NCI-H748 (cell line): Measurements from ENCODE around the gene CTNND2.
"Not testable (repeated sequence)": the region's sequence is repeated elsewhere in the genome, so short reads cannot be mapped to it uniquely, and the experiment has no call there.

Experiments used
- DNase-seq: peaks from one replicate; lab custom pipeline; 2025; ENCODE audit not compliant: unreplicated experiment; lab: John Stamatoyannopoulos, UW

The CTNND2 gene

DNA sequence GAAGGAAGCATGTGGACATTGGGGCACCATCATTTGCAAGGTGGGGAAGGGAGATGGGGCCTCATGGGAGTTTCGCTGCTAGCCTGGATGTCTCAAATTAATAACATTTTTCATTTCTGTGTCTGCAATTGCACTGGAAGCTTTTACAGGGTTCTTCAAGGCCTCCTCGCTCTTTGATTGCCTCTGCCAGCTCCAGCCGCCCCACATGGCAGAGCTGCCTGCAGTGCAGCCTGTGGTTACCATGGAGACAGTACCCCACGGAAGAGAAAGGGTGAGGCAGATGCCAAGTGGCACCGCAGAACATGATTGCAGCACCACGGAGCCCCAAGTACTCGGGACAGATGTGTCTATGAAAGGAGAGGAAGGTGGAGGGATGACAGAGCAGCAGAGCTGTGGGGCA, 25.4 kb downstream of the CTNND2 start:
- peak; percentile 54 for DNase-seq

DNA sequence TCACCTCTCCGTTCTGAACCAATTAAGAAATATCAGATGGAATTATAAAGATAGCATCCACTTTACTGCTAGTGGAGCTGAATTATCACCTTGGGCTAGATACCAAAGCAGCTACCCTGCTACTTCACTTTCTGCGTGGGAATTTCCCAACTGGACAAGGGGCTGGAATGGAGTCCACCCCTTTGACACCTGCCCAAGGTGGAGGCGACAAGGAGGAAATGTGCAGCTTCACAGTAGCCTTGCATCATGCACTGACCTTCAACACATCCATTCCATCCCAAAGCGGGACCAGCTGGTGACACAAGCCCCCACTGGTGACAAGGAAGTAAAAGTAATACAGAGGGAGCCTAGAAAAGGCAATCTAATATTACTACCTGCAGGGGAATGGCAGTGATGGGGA, 30.7 kb downstream of the CTNND2 start:
- no peak for DNase-seq

DNA sequence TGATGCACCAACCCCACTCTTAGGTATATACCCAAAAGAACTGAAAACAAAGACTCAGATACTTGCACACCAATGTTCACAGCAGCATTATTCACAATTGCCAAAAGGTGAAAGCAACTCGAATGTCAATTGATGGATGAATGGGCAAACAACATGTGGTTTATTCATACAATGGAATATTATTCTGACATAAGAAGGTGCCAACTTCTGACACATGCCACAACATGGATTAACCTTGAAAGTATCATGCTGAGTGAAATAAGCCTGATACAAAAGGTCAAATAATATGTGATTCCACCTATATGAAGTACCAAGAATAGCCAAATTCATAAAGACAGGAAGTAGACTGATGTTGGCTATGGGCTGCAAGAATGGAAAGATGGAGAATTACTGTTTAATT, 35.0 kb downstream of the CTNND2 start:
- no peak for DNase-seq

DNA sequence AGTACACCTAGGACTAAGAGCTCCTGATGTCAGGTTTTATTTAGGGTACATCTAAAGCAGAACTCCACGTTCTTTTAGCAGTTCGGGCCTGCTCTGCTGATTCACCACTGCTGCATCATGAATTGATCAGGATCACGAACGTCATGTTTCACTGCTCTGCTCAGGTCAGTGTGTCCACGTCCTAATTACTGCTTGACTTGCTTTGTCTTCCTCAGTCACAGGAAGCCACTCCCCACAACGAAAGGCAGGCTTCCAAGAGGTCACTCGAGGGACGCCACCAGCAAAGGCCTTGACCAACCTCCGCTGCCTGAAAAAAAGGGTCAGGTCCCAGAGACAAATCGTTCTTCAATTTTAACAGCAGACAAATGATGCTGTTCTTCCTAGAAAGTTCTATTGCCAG, 40.3 kb downstream of the CTNND2 start:
- no peak for DNase-seq

DNA sequence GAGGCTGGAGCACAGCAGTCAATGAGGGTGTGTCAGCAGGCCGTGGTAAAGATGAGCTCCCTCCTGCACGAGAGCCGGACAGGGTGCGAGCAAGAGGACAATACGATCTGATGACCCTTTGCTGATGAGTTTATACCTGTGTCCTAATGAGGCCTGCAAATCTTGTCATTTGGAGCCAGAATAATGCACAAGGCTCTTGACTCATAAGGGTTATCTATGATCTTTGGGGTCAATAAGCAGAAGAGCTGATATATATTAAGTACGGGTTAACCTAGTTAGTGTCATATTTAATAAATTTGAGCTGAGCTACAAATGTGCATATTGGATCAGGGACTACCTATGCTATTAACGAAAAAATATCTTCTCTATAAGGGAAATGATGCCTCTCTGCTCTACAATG, 46.9 kb downstream of the CTNND2 start:
- DNase-seq: no peak

DNA sequence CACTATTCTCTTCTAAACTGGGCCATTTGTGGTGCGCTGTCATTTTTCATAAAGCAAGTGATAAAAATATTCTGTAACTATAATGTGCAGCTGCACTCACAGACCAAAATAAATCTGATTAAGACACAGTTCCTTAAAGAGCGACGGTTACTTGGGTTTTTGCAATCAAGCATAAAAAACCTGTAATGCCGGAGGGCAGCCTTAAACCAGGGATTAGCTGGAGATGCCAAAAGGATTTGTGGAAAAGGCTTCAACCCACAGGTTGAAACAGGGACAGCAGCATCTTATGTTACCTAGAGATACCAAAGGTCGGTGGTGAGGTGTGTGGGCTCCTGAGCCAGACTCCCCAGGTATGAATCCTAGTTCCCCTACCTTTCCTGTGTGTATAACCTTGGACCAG, 49.3 kb downstream of the CTNND2 start:
- DNase-seq: no peak

DNA sequence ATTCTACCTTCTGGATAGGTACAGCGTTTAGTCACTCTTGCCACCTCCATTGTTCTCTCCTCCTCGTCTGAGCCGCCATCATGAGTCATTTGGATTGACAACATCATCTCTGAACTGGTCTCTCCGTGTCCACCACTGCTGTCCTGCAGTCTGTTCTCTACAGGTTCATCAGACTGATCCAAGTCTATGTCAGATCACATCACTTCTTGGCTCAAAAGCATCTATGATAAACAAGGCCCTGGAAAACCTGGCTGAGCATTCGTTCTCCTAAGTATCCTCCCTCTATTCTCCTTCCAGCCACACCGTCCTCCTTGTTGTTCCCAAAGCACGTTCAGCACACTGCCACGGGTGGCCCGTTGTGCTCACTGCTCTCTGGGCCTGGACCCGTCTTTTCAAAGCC, 50.5 kb downstream of the CTNND2 start:
- no peak for DNase-seq

DNA sequence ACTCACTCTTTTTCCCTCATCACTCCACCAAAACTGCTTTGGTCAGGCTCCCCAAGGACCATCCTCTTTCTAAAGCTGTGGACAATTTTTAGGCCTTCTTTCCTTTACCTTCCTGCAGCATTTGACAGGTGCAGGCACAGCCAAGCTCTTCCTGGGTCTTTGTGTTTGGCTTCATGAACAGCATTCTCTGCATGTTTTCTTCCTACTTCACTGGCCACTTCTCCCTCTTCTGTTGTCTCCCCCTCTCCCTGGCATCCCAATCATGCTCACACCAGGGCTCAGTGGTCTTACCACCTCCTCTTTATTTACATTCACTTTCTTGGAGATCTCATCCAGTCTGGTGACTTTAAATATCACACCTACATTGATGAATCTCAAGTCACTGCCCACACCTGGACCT, 51.1 kb downstream of the CTNND2 start:
- DNase-seq: no peak

DNA sequence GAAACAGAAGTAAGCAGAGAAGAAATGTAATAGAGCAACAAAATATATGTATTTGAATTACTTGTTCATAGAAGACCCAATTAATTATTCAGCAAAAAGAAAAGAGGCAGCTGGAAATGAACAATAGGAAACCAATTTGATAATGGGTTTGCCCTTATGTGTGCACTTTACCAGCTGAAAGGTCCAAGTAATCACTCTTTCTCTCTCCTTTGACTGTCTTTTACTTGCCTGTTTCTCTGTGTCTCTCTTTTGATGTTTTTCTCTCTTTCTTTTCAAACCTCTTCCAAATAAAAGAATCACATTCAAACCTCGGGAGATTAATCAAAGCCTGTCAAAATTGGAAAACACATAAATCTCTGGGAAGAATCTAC, 51.5 kb downstream of the CTNND2 start:
- no peak for DNase-seq

DNA sequence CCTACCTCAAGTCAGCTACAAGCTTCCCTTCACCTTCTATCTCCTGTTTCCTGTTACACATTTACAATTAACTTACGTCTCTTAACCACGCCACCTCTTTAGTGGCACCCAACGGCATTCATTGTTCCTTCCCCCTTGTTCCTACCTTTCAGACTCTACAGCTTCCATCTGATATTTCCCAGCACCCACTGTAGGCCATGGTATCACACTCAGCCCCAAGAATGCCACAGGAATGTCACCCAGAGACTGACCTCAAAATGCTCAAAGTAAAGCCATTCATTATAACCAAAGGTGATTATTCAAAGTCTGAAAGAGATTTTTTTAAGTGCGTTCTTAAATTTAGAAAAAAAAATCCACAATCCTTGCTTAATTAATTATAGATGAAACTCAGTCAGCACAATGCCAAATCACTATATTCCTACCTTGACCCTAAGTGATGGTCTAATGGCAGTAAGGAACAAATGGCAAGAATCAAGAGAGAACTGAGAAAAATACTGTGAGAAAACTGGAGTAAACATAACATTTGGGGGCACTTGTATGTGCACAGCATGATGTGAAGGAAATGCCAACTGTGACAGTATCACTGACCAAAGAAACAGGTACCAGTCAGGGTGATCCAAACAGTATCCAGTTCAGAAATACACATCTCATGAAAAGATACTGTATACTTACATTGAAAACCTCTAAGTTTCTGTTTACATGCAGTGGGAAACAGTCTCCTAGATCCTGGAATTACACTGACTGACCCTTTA, 52.1 kb downstream of the CTNND2 start:
- no peak for DNase-seq

DNA sequence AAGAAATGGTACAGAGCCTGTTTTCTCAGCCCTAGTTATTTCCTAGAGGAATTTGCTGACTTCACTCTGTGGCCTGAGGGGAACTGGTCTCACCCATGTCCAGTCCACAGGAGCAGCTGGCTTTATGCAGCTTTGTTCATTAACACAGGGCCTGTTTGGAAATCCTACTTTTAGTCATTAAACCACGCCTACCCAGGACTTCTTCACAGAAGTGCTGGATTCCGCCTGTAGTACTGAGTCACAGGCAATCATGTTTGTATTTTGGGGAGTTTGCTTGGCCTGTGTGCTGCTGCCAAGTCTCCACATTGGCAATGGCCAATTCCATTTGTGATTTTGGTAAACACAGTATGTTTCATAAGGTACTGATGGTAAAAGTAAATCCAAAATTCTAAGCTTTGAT, 52.8 kb downstream of the CTNND2 start:
- DNase-seq: no peak

DNA sequence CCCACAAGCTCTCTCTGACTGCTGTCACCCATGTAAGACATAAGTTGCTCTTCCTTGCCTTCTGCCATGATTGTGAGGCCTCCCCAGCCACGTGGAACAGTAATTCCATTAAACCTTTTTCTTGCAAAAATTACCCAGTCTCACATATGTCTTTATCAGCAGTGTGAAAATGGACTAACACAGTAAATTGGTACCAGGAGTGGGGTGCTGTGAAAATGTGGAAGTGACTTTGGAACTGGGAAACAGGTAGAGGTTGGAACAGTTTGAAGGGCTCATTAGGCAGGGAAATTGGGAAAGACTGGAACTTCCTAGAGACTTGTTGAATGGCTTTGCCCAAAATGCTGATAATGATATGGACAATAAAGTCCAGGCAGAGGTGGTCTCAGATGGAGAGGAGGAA, 75.7 kb downstream of the CTNND2 start:
- DNase-seq: not testable (repeated sequence)

DNA sequence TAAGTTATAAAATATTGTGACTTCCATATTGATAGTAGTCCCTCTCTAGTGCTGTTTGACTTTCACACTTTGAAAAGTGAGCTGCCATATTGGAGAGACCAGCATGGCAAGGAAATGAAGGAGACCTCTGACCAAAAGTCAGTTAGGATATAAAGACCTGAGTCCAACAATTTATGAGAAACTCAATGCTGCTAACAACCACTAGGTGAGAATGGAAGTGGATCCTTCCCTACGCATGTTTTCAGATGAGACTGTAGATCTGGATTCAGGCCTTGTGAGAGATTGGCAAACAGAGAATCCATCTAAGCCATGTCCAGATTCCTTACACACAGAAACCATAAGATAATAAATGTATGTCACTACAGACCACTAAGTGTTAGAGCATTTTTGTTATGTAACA, 81.6 kb downstream of the CTNND2 start:
- no peak for DNase-seq

DNA sequence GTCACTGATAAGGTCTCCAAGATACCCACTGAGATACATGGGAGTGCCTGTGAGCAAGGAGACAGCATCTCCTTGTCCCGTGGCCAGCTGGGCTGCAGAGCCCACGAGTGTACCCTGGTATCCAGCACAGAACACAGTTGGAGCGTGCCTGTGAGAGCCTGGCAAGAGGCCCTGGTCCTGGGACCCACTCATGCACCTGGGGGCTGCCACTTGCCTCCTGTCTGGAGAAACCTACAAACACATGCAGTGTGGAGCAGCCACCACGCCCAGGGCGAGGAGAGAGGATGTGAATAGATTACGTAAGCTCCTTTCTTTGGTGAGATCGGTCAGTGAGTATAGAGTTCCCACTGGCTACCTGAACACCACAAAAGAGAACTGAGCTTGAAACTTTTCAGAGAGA, 88.3 kb downstream of the CTNND2 start:
- no peak for DNase-seq

DNA sequence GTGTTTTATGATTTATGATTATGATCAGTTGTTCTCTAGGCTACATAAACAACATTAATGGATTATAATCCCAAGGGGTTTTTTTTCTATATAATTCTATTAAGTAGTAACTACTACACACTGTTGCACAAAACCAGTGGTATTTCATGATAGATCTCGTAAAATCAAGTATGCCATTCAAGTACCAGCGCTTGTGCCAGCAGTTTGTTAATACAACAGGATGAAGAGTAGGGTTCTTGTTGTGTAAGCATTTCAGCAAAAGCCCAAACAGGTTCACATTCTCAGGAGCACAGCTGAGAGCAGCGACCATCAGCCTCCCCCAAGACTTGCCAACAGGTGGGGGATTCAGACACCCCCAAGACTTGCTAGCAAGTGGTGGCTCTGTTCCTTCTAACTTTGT, 88.8 kb downstream of the CTNND2 start:
- DNase-seq: no peak

DNA sequence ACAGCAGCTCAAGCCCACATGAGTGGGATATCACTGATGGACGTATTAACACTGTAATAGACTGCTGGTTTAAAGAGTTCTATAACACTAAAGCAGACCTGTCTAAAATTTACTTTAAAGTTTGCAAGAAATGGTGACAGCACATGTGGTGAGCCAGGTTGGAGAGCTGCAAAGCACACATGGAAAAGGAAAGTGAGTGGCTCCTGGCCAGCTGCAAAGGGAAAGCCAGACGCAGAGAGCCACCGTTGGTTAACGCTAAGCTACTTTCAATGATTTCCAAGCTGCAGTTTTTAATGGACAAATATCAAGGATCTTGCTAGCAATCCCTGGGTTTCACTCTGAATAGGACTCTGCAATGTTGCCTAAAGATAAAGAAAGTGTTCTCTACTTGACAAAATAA, 89.9 kb downstream of the CTNND2 start:
- no peak for DNase-seq

DNA sequence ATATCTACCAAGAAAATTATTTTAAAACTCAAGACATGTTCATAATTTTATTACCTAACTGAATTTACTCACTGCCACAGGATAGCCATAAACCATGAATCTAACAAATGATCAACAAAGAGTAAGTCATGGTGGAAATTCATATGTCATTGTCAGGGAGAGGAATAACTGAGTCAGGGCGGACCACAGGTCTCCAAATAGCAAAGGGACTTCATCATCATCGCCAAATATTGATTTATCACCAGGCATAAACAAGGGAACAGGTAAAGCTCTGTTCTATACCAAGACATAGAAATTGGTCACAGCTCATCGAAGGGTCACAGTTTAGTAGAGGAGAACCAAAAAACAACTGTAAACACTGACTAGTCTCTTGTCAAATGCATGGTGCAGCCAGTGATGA, 94.8 kb downstream of the CTNND2 start:
- no peak for DNase-seq

DNA sequence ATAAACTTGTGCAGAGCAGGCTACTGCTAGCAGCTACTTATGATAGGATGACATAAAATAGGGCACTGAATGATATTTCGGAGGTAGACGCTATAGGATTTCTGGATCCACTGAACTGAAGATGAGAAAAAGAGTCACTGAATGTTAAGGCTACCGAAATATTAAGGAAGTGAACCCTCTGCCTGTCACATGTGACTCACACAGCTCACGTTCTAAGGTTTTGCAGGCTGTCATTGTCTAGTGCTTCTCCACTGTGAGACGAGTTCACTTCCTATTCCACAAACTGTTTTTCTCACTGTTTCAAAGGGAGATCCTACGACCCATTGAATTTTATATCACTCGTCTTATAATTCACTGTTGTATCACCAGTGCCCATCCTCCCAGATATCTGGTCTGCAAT, 100.8 kb downstream of the CTNND2 start:
- DNase-seq: no peak

DNA sequence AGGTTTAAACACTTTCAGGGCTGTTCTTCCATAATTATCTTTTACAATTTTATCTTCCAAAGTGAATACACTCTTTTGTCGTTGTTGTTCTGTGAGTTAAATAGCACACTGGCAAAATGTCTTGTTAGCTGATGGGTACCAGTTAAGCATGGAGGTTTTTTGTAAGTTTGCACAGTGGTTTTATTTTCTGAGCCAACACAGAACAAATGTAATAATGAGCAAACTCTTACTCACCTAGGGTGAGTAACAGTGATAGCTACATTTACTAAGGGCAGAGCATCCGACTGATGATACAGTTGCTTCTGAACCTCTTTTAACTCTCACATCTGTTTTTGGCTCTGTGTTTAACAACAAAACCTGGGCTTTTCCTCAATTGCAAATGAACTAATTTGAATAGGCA, 103.2 kb downstream of the CTNND2 start:
- no peak for DNase-seq

DNA sequence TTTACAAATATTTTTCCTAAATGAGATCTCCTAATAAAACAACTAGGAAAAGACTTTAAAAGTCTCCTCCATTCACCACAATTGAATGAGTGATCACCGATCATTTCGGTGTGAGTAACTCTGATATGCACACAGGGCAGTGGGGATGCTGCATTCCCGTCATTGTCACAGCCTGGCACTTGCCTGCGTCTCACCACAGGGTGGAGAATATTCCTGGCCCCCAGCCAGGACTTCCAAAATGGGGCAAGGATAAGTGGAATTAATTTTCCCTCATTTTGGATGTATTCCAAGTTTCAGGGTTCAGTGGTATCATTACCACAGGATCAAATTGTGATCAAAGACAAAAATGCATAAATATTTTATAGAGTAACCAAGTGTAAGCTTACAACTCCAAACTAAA, 107.1 kb downstream of the CTNND2 start:
- DNase-seq: peak; percentile 88

DNA sequence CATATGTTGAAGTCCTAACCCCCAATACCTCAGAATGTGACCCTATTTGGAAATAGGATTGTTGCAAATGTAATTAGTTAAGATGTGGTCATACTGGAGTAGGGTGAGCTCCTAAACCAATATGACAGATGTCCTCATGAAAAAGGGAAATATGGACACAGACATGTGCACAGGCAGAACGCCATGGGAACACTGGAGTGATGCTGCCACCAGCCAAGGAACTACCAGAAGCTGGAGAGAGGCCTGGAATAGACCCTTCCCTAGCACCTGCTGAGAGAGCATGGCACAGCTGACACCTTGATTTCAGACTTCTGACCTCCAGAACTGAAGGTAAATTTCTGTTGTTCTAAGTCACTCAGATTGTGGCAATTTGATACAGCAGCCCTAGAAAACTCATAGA, 110.8 kb downstream of the CTNND2 start:
- DNase-seq: no peak

DNA sequence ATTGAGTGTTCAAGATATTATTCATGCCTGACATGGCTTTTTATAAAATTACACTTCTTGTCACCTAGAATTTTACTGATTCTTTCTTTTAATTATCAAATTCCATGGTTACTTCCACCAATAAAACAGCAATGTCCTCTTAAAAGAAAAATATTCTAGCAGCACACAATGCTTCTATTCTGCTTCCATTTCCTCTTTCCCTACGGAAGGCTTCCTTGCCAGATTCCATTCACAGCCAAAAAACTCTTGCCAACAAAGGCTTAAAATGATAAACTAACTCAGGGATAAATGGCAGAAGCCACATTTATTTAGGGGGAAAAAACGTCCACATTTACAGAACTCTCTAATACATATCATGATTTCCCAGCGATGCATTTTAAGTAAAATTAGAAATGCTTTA, 111.6 kb downstream of the CTNND2 start:
- no peak for DNase-seq

DNA sequence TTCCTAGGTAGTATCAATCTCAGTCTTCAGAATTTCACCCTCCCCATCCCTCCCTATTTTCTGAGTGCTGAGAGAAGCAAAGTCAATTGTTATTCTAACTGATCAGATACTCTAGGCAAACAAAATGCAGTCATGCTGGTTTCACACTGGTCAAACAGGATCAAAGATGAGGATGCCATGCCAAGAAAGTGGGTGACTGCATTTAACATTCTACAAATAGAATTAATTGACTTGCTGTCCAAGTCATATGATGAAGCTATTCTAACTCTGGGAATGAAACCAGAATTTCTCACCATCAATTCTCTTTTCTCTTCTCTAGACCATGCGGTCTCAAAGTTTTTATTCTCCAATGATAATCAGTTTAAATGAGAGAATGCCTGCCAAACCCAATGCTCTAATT, 112.5 kb downstream of the CTNND2 start:
- peak; percentile 68 for DNase-seq

DNA sequence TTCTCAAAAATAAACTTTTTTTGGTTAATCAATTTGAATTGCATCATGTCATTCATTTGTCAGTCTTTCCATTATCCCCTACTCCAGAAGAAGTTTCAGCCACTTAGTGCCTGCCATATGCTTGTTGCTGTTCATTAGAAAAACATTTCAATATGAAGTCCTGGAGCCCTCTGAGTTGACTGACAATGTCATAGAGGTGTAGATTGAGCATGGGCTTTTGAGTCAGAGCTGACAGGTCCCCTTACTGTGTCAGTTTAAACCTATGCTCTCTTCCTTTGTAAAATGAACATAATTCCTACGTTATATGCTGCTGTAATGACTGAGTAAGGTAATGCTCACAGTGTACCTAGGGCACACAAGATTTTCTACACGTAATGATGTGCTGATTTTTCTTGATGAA, 114.0 kb downstream of the CTNND2 start:
- no peak for DNase-seq
